NCI-H2029 treated with DMSO at 0.1 percent for 48 hours (cell line): ENCODE results near the gene GPHN.

Experiments used
- DNase-seq: peaks from one replicate; lab custom pipeline; 2025; lab: John Stamatoyannopoulos, UW

Gene GPHN

DNA sequence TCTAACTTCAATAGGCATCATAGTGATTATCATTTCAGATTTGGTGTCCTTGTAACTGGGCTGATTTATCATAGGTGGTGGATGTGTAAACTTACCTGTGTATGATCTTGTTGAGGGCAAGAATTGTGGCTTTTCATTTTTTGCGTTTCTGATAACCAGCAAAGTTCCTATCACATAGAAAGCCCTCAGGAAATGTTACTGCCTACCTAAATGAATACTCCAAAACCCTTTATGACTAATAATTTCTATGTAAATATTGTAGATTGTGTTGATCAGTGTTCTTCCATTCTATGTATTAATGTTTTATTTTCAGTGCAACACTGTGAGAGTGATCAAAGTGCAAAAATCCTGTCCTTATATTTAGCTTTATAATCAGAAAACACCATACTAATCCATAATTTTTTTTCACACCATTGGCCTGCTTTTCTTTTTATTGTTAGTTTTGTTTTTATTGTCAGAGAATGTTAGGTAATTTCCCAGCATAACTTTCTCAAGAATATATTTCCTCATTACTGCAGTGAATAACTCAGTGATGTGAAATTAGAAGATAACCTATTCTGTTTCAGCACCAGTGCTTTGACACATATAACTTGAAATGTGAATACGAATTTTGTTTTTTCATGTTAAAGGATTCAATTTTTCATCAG lies 94.1 kb downstream of the GPHN start:
- DNase-seq: no peak

GRCh38 chr14:66603945-66604344 lies 96.0 kb downstream of the GPHN start:
- no peak for DNase-seq

DNA sequence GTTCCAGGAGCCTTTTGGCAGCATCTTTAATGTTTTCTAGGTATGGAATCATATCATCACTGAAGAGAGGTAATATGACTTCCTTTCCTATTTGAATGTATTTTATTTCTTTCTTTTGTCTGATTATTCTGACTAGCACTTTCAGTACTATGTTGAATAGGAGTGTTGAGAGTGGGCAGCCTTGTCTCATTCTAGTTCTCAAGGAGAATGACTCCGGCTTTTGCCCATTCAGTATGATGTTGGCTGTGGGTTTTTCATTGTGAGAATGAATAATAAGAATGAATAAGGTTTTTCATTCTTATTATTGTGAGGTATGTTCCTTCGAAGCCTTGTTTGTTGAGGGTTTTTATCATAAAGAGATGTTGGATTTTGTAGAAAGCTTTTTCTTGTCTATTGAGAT lies 98.9 kb downstream of the GPHN start:
- no peak for DNase-seq

- DNase-seq: no peak
These were observed 102.2 kb downstream of the GPHN start for GRCh38 chr14:66610154-66610563.

DNA sequence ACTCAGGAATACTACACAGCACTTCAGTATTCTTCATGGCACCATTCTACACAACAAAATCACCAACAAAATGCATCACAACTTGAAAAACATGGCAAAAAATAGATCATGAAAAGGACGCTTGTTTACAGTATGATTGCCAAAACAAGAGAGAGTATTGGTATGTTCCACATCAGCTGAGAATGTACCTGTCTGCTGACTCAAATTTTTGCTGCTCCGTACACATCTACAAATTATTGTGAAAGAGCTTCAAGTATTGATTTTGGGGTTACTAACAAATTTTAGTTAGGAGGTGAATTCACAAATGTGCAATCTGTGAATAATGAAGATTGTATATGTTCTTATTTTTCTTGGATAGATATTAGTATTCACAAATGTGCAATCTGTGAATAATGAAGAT lies 105.4 kb downstream of the GPHN start:
- DNase-seq: no peak

DNA sequence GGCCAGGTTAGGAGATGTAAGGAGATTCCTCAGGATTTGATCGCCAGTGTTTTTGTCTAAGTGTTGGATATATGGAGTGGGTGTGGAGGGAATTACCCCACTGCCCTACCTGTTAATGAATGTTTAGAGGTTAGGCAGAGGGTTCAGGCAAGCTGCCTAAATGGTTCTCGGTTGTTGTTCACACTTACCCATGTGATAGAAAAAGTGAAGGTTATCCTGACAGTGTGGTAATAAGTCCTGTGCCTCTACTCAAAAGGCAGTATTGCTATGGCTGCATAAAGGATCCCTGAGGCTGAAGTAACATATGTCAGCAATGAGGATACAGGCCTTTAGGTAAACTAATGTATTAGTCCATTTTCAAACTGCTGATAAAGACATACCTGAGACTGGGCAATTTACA lies 112.0 kb downstream of the GPHN start:
- DNase-seq: no peak

DNA sequence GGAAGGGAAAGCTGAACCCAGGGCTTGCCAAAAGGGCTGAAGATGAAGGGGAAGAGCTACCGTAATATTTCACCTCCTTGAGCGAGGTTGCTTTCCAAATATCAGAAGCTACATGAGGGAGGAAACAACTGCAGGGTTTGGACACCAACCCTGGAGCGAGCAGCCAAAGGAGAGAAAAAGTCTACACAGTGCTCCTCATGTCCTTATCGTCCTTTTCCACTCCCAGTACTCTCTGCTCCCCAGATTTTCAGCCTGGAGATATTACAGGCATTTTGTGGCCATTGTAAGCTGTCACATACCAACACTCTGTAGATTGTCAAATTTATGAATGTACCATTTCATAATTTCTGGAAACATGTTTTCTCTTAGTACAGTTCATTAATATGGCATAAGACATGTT lies 115.9 kb downstream of the GPHN start:
- DNase-seq: no peak

GRCh38 chr14:66624336-66624937 lies 116.5 kb downstream of the GPHN start:
- DNase-seq: no peak

DNA sequence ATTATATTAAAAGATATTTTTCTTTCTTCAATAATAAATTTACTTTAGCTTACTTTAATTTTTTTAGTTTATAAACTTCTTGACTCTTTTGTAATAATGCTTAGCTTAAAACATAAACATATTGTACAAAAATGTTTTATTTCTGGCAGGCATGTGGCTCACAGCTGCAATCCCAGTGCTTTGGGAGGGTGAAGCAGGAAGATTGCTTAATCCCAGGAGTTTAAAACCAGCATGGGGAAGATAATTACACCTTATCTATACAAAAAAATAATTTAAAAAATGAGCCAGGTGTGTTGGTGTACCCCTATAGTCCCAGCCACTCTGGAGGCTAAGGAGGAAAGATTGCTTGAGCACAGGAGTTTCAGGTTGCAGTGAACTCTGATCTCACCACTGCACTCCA lies 120.7 kb downstream of the GPHN start:
- no peak for DNase-seq

- DNase-seq: no peak
These were observed 121.6 kb downstream of the GPHN start for GRCh38 chr14:66629499-66629898.

GRCh38 chr14:66634876-66635275 lies 126.9 kb downstream of the GPHN start:
- DNase-seq: no peak

DNA sequence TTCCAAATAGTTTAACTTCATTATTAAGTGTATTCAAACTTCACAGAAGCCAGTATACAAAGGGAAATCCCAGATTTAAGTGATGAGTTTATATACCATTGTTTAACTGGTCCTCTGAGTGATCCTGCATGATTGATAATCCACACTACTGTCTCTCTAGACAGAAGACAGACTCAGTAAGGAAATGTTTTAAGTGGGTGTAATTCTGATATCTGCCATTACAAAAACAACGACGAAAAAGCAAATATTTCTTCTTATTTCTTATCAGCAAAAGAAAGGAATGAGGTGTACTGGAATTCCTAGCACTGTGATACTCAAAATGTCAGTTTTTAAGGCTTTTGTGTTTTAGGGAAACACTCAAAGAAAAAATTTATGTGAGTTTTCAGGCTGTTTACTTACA lies 127.5 kb downstream of the GPHN start:
- no peak for DNase-seq

DNA sequence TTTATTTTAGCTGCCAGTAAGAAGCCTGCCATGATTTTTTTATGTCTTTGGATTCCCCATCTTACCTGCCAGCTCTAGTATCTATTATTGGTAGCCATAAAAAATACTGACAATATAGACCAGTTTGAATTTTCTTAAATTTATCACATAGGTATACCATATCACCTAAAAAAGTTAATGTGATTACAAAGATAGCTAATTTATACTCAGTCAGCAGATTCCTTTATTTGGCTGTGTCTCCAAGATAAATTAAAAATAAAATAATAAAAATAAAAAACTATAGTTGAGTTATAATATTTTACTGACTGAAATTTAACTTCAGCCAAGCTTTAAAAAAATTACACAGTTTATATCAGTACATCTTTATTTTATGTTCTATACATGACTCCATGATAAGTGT lies 128.3 kb downstream of the GPHN start:
- DNase-seq: no peak

GRCh38 chr14:66638689-66639088 lies 130.7 kb downstream of the GPHN start:
- DNase-seq: no peak

- no peak for DNase-seq
These were observed 134.1 kb downstream of the GPHN start for GRCh38 chr14:66641861-66642635.

DNA sequence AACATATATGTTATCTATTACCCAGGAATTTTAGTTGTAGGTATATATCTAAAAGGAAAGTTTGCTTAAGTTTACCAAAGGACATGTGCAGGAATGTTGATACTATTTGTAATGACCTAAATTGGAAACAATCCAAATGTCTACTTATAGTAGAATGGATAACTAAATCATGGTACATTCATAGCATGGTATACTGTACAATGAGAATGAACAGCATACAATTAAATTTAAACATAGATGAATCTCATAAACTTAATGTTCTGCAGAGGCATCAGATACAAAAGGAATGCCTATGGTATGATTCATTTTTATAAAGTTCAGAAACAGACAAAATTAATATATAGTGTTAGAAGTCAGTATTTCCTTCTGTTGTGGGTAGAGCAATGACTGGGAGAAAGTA lies 135.4 kb downstream of the GPHN start:
- DNase-seq: no peak

DNA sequence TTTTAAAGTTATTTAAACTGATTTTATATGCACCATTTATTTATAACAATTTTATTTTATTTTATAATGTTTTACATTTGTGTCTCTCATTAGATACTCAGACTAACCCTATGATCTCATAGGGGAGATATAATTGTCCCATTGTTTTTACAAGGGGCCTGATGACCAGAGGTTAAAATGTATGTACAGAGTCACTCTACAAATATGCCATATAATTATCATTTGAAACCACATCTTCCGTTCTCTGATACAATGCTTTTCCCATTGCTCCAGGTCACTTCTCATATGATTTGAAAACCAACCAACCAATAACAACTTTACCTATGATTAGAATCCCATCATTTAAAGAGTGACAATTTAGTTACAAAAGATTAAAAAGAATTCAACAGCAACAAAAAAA lies 137.8 kb downstream of the GPHN start:
- no peak for DNase-seq

DNA sequence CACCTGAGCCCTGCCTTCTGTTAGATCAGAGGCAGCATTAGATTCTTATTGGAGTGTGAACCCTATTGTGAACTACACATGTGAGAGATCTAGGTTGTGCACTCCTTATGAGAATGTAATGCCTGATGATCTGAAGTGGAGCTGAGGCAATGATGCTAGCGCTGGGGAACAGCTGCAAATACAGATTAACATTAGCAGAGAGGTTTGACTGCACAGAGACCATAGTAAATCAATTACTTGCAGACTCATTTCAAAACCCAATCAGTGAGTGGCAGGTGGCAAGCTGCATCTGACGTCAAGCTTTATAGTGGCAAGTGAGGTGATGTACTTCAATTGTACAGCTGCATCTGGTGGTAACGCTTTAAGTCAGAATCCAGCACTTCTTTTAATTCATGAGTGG lies 141.6 kb downstream of the GPHN start:
- DNase-seq: no peak

GRCh38 chr14:66650491-66650911 lies 142.6 kb downstream of the GPHN start:
- DNase-seq: no peak

- no peak for DNase-seq
These were observed 143.7 kb downstream of the GPHN start for GRCh38 chr14:66651536-66652220.

GRCh38 chr14:66652525-66653106 lies 144.7 kb downstream of the GPHN start:
- DNase-seq: no peak

GRCh38 chr14:66657780-66658179 lies 149.8 kb downstream of the GPHN start:
- no peak for DNase-seq
